PC-9 (cell line): ENCODE results near the gene TBC1D24.
"Not testable (repeated sequence)": the region's sequence is repeated elsewhere in the genome, so short reads cannot be mapped to it uniquely, and the experiment has no call there.

Experiments
- CTCF ChIP-seq: fragments of 200-600 bp; sonication (generic); conservative IDR thresholded peaks from 2 replicates; pipeline ENCODE4 v1.6.1; 2017; ENCODE audit warnings: mixed run types, antibody characterized with exemption, mild to moderate bottlenecking, moderate library complexity
- EZH2 ChIP-seq: fragments of 200-600 bp; sonication (generic); IDR thresholded peaks from 2 replicates; pipeline ENCODE4 v1.8.0; 2017; ENCODE audit warnings: antibody characterized with exemption, low read depth

DNA sequence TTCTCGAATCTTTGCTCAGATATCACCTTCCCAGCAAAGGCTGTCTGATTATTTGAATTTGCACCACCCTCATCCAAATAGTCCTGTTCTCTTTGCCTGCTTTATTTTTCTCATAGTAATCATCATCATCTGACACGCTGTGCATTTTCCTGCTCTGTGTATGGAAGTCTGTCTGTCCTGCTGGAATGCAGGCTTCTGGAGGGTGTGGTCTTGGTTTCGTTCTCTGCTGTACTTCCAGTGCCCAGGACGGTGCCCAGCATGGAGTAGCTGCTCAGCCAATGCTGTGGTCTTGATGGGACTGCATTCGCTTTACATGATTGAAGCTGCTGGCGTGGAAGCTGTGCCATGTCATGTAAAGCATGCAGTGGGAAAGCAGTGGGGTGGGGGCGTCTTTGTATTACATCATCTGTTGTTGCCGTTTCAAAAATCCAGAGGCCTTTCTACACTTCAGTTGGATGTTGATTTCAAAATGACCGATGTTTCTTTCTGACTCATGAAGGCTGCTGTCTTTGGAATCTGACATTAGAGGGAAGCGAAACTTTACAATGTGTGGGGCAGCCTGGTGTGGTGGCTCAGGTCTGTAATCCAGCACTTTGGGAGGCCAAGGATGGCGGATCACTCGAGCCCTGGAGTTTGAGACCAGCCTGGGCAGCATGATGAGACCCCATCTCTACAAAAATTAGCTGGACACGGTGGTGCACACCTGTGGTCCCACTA lies 79.9 kb downstream of the TBC1D24 start:
- TF ChIP-seq CTCF, EZH2: not testable (repeated sequence)
